GM10266 (cell line): ENCODE measurements around the gene HOXD4.

Experiments
- DNase-seq: peaks from one replicate; pipeline ENCODE4 v3.0.0; 2012; ENCODE audit errors: extremely low spot score
- TF ChIP-seq, protein P1 (sequence below): IDR thresholded peaks from 2 replicates; pipeline ENCODE4 v1.5.1; 2012; ENCODE audit warnings: mild to moderate bottlenecking, low read depth; ENCODE audit not compliant: control insufficient read depth, insufficient read depth; ENCODE audit errors: missing control alignments

The HOXD4 gene

GRCh38 chr2:176121190-176122051 lies 29.9 kb upstream of the HOXD4 start:
- no peak for DNase-seq
- TF ChIP-seq, protein P1, sequence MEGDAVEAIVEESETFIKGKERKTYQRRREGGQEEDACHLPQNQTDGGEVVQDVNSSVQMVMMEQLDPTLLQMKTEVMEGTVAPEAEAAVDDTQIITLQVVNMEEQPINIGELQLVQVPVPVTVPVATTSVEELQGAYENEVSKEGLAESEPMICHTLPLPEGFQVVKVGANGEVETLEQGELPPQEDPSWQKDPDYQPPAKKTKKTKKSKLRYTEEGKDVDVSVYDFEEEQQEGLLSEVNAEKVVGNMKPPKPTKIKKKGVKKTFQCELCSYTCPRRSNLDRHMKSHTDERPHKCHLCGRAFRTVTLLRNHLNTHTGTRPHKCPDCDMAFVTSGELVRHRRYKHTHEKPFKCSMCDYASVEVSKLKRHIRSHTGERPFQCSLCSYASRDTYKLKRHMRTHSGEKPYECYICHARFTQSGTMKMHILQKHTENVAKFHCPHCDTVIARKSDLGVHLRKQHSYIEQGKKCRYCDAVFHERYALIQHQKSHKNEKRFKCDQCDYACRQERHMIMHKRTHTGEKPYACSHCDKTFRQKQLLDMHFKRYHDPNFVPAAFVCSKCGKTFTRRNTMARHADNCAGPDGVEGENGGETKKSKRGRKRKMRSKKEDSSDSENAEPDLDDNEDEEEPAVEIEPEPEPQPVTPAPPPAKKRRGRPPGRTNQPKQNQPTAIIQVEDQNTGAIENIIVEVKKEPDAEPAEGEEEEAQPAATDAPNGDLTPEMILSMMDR, result no peak

GRCh38 chr2:176122052-176122682 lies 29.2 kb upstream of the HOXD4 start:
- TF ChIP-seq, protein P1, result no peak
- DNase-seq, result no peak

GRCh38 chr2:176122683-176123410 lies 28.5 kb upstream of the HOXD4 start, which contains the start of gene HOXD9:
TSS of gene HOXD9 (plus strand) at chr2:176122719. CDS start at chr2:176122769, 50 bp downstream.
- DNase-seq, result no peak
- TF ChIP-seq, protein P1, result no peak

GRCh38 chr2:176123411-176124109 lies 27.8 kb upstream of the HOXD4 start:
- DNase-seq, result no peak
- TF ChIP-seq, protein P1, result no peak

DNA sequence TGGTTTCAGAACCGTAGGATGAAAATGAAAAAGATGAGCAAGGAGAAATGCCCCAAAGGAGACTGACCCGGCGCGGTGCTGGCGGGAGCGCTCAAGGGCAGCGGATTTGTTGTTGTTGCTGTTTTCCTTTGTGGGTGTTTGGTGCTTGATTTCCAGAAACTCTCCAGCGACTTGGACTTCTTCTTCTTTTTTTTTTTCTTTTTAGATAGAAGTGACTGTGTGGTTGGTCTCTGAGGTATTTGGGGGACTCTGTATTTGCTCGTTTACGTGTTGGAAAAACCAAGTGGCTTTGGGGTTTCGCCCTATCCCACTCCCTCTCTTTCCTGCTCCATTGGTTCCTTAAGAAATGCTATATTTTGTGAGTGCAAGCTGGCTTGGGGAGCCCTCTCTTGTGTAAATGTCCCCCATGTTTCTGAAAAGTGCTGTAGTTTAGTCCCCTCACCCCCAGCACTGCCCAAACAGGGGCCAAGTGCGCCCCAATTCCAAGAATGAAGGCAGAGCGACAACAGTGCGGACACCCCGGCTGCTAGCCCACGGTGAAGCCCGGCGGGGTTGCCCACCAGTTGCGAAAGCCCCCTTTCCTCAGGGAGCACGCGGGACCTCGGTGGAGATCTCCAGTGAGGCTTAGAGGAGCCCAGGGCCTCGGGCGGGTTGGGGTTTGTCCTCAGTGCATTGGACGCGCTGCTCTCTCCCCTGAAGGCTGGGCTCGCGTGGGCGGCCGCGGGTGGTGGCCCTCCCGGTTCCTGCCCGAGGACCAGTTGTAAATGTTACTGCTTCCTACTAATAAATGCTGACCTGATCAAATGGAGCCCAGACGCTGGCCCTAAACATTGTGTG lies 27.0 kb upstream of the HOXD4 start:
- TF ChIP-seq, protein P1, result no peak
- no peak for DNase-seq

DNA sequence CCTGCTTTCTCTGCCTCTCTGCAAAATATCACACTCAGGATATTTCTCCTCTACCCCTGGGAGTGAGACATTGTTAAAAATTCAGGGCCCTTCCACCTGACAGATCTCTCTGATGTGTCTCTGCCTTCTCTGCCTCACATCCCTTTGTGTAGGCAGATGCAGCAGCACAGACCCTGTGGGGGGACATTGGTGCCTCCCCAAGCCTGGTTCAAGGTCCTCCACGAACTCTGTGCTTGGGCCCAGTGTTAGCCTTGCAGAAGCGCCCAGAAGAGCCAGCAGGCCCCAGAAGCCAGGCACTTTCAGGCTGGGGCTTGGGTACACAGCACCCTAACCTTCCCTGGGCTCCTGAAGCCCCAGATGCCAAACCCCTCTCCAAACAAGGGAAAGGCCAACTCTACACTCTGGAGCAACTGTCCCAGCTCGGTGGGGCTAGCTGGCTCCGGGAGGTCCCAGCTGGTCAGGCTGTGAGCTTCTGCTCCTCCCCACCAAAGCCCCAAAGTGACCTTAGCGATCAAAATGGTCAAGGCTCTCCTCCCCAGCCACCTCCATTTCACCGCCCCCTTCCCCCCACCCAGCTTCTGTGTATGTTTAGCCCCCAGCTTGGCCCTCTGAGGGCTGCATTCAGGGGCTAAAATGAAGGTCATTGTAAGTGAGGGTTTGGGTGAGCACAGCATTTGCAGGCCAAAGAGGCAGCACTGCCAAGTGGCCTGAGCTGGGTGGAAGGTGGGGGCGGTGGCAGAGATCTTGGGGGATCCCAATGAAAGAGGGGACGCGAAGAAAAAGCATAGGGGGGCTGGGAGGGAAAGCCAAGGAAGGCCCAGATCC lies 26.2 kb upstream of the HOXD4 start:
- TF ChIP-seq, protein P1, result no peak
- no peak for DNase-seq
